Measurements from ENCODE around the gene CREB3.

The CREB3 gene

DNA sequence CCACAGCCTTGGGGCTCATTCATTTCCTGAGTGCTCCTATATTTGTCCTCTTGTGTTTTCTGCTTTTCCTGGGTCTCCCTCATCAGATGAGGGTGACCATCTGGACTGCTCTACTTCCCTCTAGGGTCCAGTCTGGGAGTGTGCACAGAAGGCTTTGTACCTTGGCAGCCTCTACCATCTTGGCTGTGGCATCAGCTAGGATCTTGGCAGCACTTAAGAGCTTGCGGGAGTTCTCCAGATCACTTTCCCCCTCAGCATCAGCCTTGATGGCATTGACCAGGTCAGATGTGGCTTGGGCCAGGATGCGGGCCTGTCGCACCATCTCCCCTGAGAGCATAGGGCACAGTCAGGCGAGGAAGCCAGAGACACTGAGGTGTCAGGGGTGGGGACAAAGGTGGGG, 16.2 kb upstream of the CREB3 start:
- peak overlapping the region; percentile 78 for H3K27ac Mint-ChIP-seq
- no peak overlapping the region for H3K4me3 Mint-ChIP-seq
- peaks cover 83% of the 10 kb centered on the region for H3K36me3 Mint-ChIP-seq (ENCODE audit: low read depth)

DNA sequence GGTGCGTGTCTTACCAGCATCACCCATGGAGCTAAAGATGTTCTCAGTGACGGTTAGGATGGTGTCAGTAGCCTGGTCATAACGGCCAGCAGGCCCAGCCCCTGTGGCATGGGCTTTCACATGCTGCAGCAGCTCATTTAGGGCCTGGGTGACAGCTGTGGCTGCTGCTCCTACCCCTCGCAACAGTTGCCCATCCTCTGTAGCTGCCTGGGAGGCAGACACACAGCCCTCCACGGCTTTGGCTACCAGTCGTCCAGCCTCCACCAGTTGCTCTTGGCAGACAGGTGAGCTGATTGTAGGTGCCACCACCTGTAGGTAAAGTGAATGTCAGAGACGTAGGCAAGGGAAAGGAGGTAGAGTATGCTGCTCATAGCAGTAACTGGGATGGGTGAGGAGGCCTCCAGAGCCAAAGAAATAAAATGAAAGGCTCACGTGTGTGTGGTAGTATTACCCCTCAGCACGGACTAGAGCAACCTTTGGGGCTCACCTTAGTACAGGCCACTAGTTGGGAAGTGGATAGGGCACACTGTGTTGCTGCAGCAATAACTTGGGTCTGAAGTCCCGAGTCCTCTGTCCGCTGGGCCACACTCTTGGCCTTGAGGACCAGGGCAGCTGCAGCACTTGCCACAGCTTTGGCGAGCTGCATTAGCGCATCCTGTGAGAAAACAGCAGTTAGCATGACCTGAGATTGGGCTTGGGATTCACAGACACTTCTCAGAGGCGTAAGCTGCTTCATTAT, 15.2 kb upstream of the CREB3 start:
- no peaks in the 10 kb centered on the region for H3K9me3 Mint-ChIP-seq
- no peak for DNase-seq
- H3K27ac Mint-ChIP-seq: no peak overlapping the region
- H3K36me3 Mint-ChIP-seq (ENCODE audit: low read depth): peaks cover 85% of the 10 kb centered on the region
- no peaks in the 10 kb centered on the region for H3K4me1 Mint-ChIP-seq
- TF ChIP-seq, protein P1, sequence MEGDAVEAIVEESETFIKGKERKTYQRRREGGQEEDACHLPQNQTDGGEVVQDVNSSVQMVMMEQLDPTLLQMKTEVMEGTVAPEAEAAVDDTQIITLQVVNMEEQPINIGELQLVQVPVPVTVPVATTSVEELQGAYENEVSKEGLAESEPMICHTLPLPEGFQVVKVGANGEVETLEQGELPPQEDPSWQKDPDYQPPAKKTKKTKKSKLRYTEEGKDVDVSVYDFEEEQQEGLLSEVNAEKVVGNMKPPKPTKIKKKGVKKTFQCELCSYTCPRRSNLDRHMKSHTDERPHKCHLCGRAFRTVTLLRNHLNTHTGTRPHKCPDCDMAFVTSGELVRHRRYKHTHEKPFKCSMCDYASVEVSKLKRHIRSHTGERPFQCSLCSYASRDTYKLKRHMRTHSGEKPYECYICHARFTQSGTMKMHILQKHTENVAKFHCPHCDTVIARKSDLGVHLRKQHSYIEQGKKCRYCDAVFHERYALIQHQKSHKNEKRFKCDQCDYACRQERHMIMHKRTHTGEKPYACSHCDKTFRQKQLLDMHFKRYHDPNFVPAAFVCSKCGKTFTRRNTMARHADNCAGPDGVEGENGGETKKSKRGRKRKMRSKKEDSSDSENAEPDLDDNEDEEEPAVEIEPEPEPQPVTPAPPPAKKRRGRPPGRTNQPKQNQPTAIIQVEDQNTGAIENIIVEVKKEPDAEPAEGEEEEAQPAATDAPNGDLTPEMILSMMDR (IDR thresholded peaks at IDR 0.05): no peak
- no peak overlapping the region for H3K4me3 Mint-ChIP-seq
- no peaks in the 10 kb centered on the region for H3K27me3 Mint-ChIP-seq (ENCODE audit: low read depth, poor library complexity)

More for the DNA sequence above, 16.2 kb upstream of the CREB3 start:
- no peak for DNase-seq
- TF ChIP-seq, protein P1 (IDR thresholded peaks at IDR 0.05): no peak
- Mint-ChIP-seq H3K27me3 (ENCODE audit: low read depth, poor library complexity) (no peaks in the 10 kb centered on the region), H3K4me1 (peaks cover 8% of the 10 kb centered on the region), H3K9me3 (no peaks in the 10 kb centered on the region)

DNA sequence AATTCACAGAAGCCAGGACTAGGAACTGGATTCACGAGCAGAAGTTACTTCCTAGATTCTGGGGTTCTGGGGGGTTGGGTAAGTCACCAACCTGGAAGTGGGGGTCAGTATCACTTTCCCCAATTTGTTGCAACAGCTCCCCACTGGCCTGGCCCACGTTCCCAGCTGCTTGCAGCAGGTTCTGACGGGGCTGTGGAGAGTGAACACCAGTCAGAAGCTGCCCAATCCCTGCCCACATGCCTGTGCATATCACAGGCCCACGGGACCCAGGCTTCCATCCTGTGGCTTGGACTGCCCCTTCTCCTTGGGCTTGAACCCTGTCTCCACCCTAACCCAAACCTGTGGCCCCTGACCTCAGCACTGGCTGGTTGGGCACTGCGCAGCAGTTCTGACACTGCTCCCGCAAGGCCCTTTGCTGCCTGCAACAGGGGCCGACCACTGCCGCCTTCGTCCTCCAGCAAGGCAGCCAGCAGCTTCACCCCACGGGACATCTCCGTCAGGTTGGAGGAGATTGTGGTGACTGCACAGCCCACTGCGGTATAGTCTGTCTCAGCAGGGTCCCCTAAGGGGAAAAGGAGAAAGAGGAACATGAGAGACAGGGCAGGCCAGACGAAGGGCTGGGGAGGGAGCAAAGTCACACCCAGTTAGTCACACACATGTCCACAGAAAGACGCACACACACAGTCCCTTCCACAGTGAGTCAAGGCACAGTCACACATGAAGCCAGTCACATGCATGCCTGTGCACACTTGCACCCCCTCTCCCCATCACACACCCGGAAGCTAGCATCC, 13.6 kb upstream of the CREB3 start:
- peaks cover 86% of the 10 kb centered on the region for H3K36me3 Mint-ChIP-seq (ENCODE audit: low read depth)
- H3K9me3 Mint-ChIP-seq: no peaks in the 10 kb centered on the region
- no peaks in the 10 kb centered on the region for H3K4me1 Mint-ChIP-seq
- TF ChIP-seq, protein P1 (IDR thresholded peaks at IDR 0.05): no peak
- H3K27me3 Mint-ChIP-seq (ENCODE audit: low read depth, poor library complexity): no peaks in the 10 kb centered on the region
- H3K4me3 Mint-ChIP-seq: no peak overlapping the region
- no peak overlapping the region for H3K27ac Mint-ChIP-seq
- DNase-seq: no peak

DNA sequence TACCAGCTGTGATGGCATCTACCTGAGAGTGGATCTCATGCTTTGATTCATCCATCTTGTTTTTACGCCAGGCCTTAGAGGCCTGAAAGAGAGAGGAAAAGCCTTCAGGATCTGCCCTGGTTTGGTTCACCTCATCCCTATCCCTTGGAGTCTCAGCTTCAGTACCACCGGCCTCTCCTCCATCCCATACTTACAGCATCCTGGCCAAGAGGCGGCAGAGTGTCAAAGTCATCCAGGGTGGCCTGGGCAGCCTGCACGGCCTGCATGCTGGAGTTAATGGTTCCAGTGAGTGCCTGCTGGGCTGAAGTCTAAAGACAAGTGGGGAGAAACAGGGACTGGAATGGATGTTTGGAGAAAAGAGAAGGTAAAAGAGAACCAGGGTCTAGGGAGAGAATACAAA, 12.9 kb upstream of the CREB3 start:
- Mint-ChIP-seq H3K4me1 (no peaks in the 10 kb centered on the region), H3K36me3 (ENCODE audit: low read depth) (peaks cover 84% of the 10 kb centered on the region), H3K27me3 (ENCODE audit: low read depth, poor library complexity) (no peaks in the 10 kb centered on the region), H3K27ac (no peak overlapping the region), H3K4me3 (no peak overlapping the region), H3K9me3 (no peaks in the 10 kb centered on the region)
- DNase-seq: no peak
- TF ChIP-seq, protein P1 (IDR thresholded peaks at IDR 0.05): no peak

DNA sequence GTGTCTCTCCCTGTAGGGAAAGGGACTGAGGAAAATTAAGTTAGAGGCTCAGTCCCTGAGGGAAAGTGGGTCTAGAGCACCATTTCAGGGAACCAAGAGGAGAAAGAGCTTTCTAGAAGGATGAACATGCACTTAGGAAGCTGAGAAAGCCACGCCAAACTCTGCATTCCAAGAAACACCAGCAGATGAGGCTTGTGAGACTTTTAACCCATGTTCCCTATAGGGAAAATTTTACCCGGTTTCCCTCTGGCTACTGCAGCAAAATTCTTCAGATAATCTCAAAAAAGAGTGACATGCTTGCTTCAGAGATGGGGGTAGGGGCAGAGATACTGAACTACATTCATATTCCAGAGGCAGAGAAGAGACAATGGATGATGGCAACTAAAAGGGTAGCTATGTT, 9.0 kb upstream of the CREB3 start:
- Mint-ChIP-seq H3K27me3 (ENCODE audit: low read depth, poor library complexity) (no peaks in the 10 kb centered on the region), H3K36me3 (ENCODE audit: low read depth) (peaks cover 58% of the 10 kb centered on the region), H3K4me3 (no peak overlapping the region), H3K4me1 (no peaks in the 10 kb centered on the region), H3K9me3 (no peaks in the 10 kb centered on the region), H3K27ac (no peak overlapping the region)
- DNase-seq: no peak
- TF ChIP-seq, protein P1 (IDR thresholded peaks at IDR 0.05): no peak

All from nephron progenitor cell (in vitro differentiated cells).